ENCODE measurements around the gene GFPT1. TPM values are rescaled to one million over a fixed set of nuclear protein-coding genes. Genes with fewer than 3 reads are reported as not detected.
"Not testable (repeated sequence)": the region's sequence is repeated elsewhere in the genome, so short reads cannot be mapped to it uniquely, and the experiment has no call there.

Gene GFPT1
- total and polyA plus RNA-seq, 5 experiments from 2014 or later, result 6.2 to 20.2 (median 12.1) TPM

- H3K27ac Mint-ChIP-seq, result peak overlapping the region in 5 of 10 donors; percentile 2 to 60 (median 24)
- H3K27me3 Mint-ChIP-seq, result no peaks in the 10 kb centered on the region
- ATAC-seq (no peak), DNase-seq (no peak)
- peaks cover 0 to 19% (median 2%) of the 10 kb centered on the region in 3 donors for H3K36me3 Mint-ChIP-seq
- peaks cover 23 to 55% (median 44%) of the 10 kb centered on the region in 4 donors for H3K4me1 Mint-ChIP-seq
- no peak overlapping the region for H3K4me3 Mint-ChIP-seq
- POLR2A ChIA-PET, result interaction anchor here (0.7 kb wide), 1 partner anchor 93 kb away, joined by 3 read pairs; no protein-coding TSS in a partner anchor
- peaks cover 0 to 2% (median 0%) of the 10 kb centered on the region in 9 donors for H3K9me3 Mint-ChIP-seq
These were observed 5.7 kb downstream of the GFPT1 start for GRCh38 chr2:69381337-69381737.

GRCh38 chr2:69380072-69380917 is 6.7 kb downstream of the GFPT1 start:
- Mint-ChIP-seq H3K9me3 (peaks cover 0 to 2% (median 0%) of the 10 kb centered on the region in 9 donors), H3K4me1 (peaks cover 26 to 51% (median 45%) of the 10 kb centered on the region in 4 donors), H3K4me3 (no peak overlapping the region), H3K27ac (peak overlapping the region in 2 of 10 donors; percentile 0 to 3), H3K27me3 (no peaks in the 10 kb centered on the region), H3K36me3 (peaks cover 0 to 25% (median 2%) of the 10 kb centered on the region in 3 donors)
- ATAC-seq (no peak), DNase-seq (no peak)
- POLR2A ChIA-PET, result no interaction called here

DNA sequence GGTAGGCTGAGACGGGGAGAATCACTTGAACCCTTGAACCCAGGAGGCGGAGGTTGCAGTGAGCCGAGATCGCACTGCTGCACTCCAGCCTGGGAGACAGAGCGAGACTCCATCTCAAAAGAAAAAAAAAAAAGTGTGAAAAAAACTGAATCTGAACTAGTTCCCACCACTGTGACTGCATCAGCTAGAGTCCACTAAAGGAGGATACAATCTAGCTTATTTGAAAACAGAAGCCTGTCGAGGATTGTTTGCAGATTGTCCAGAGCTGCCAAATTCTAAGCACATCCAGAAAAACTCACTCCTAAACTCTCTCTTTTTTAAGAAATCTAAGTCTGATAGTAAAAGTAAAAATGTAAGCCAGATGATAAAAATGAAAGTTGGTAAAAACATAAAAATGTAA is 10.6 kb downstream of the GFPT1 start:
- ATAC-seq, result no peak
- Mint-ChIP-seq H3K4me3 (no peak overlapping the region), H3K27me3 (no peaks in the 10 kb centered on the region), H3K36me3 (peaks cover 0 to 38% (median 6%) of the 10 kb centered on the region in 3 donors), H3K9me3 (peaks cover 0 to 2% (median 0%) of the 10 kb centered on the region in 9 donors), H3K27ac (peak overlapping the region in 2 of 10 donors; percentile 4 to 68), H3K4me1 (peaks cover 15 to 28% (median 25%) of the 10 kb centered on the region in 4 donors)
- POLR2A ChIA-PET, result no interaction called here
- DNase-seq, result no peak

DNA sequence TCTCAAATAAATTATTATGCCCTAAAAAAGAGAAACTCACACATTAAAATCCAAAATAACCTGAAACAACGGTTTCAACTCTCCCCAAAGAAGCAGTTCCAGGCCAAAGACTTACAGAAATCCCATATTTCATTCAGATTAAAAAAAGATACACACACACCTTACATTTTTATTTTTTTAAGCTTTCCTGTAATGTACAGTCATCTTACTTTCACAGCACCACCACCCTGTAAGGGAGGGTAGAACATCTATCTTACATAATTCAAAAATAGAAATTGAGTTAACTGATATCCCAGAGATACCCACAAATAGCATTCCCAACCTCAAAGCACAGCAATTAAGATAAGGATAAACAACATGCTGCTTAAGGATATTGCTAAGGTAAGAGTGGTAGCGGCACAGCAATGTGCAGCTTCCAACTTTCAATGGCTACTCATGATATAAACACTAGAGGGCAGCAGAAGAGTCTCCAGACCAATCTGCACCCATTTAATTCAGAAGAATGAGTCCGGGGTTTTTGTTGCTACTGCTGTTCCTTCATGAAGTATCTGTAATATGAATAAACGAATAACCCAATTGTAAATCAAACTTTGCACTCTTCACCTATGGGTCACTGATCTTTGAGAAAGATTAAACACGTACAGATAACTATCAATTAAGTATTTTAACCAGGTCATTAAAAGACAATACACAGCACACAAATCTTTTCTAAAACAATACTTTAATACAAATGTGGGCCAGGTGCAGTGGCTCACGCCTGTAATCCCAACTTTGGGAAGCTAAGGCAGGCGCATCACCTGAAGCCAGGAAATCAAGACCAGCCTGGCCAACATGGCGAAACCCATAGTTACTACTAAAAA is 11.3 kb downstream of the GFPT1 start:
- POLR2A ChIA-PET, result no interaction called here
- Mint-ChIP-seq H3K27me3 (no peaks in the 10 kb centered on the region), H3K27ac (no peak overlapping the region), H3K9me3 (peaks cover 0 to 2% (median 0%) of the 10 kb centered on the region in 9 donors), H3K4me1 (peaks cover 12 to 24% (median 22%) of the 10 kb centered on the region in 4 donors), H3K36me3 (peaks cover 0 to 36% (median 6%) of the 10 kb centered on the region in 3 donors), H3K4me3 (no peak overlapping the region)
- ATAC-seq (peak; percentile 30 to 33), DNase-seq (peak in 3 of 10 donors; percentile 14 to 40 (median 37))

GRCh38 chr2:69372767-69373166 is 14.3 kb downstream of the GFPT1 start:
- H3K4me1 Mint-ChIP-seq, result peaks cover 4 to 16% (median 10%) of the 10 kb centered on the region in 4 donors
- POLR2A ChIA-PET, result no interaction called here
- no peak overlapping the region for H3K4me3 Mint-ChIP-seq
- no peak overlapping the region for H3K27ac Mint-ChIP-seq
- peaks cover 0 to 2% (median 0%) of the 10 kb centered on the region in 9 donors for H3K9me3 Mint-ChIP-seq
- DNase-seq (no peak), ATAC-seq (no peak)
- no peaks in the 10 kb centered on the region for H3K27me3 Mint-ChIP-seq
- peaks cover 9 to 61% (median 22%) of the 10 kb centered on the region in 3 donors for H3K36me3 Mint-ChIP-seq

DNA sequence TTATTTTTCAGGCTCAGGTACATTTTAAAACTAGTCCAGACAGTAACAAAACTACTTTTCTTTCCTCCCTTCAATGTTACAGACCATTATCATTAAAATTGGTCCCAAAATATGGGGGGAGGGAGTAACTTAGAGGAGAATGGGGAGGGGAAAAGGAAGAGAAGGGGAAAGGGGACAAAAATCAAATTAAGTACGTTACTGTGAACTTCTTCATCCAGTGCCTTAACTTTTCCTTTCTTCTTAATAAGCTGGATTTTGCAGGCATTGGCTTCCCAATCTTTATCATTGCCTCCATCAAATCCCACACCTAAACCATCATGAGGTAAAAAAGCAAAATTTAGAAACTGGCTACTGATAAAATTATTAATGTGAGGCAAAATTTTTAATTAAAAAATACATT is 17.2 kb downstream of the GFPT1 start:
- peaks cover 9 to 71% (median 32%) of the 10 kb centered on the region in 3 donors for H3K36me3 Mint-ChIP-seq
- no peaks in the 10 kb centered on the region for H3K27me3 Mint-ChIP-seq
- H3K9me3 Mint-ChIP-seq, result no peaks in the 10 kb centered on the region
- no peak overlapping the region for H3K27ac Mint-ChIP-seq
- POLR2A ChIA-PET, result no interaction called here
- DNase-seq (no peak), ATAC-seq (no peak)
- no peak overlapping the region for H3K4me3 Mint-ChIP-seq
- H3K4me1 Mint-ChIP-seq, result peaks cover 0 to under 1% (median 0%) of the 10 kb centered on the region in 4 donors

GRCh38 chr2:69368588-69368987 is 18.4 kb downstream of the GFPT1 start:
- ATAC-seq, result no peak
- H3K4me1 Mint-ChIP-seq, result no peaks in the 10 kb centered on the region
- H3K4me3 Mint-ChIP-seq, result no peak overlapping the region
- H3K27me3 Mint-ChIP-seq, result no peaks in the 10 kb centered on the region
- H3K27ac Mint-ChIP-seq, result peak overlapping the region in 1 of 10 donors; percentile 1
- H3K36me3 Mint-ChIP-seq, result peaks cover 9 to 77% (median 33%) of the 10 kb centered on the region in 3 donors
- DNase-seq, result no peak
- no peaks in the 10 kb centered on the region for H3K9me3 Mint-ChIP-seq
- POLR2A ChIA-PET, result no interaction called here

DNA sequence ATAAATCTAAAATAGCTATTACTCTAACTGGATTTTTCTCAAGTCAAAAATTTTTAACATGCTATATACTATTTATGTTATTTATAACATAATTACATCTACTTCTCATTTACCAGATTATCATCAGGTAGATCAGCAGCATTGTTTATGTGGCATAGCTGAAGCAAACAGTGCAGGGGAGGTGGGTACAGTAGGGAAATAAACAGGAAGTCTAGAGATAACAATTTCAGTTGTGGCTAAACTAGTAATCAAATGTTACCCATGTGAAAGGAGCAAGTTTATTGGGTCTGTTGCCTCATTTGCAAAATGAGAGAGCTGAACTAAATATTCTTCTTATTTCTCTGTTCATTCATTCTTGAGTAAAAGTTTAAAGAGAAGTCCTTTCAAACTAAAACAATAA is 27.7 kb downstream of the GFPT1 start:
- Mint-ChIP-seq H3K4me1 (no peaks in the 10 kb centered on the region), H3K27ac (no peak overlapping the region), H3K9me3 (no peaks in the 10 kb centered on the region), H3K27me3 (no peaks in the 10 kb centered on the region), H3K36me3 (peaks cover 6 to 82% (median 31%) of the 10 kb centered on the region in 3 donors), H3K4me3 (no peak overlapping the region)
- DNase-seq (no peak), ATAC-seq (no peak)
- POLR2A ChIA-PET, result no interaction called here

- no peaks in the 10 kb centered on the region for H3K9me3 Mint-ChIP-seq
- H3K27me3 Mint-ChIP-seq, result no peaks in the 10 kb centered on the region
- POLR2A ChIA-PET, result no interaction called here
- H3K27ac Mint-ChIP-seq, result no peak overlapping the region
- ATAC-seq (no peak), DNase-seq (no peak)
- peaks cover 11 to 85% (median 33%) of the 10 kb centered on the region in 3 donors for H3K36me3 Mint-ChIP-seq
- H3K4me3 Mint-ChIP-seq, result no peak overlapping the region
- H3K4me1 Mint-ChIP-seq, result peaks cover 0 to 1% (median 0%) of the 10 kb centered on the region in 4 donors
These were observed 28.1 kb downstream of the GFPT1 start for GRCh38 chr2:69358914-69359313.

DNA sequence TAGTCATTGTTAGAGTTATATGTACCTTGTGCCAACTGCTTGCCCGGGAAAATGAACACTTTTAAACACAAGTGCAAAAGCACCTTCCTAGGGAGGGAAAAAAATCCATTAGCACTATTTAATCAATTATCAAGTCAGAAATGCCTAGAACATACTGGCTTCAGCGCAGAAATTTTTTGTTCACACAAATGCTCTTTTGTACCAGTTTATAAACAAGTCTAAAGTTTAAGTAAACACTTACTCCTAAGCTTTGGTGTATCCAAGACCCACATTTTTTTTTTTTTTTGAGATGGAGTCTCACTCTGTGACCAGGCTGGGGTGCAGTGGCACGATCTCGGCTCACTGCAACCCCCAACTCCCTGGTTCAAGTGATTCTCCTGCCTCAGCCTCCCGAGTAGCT is 30.6 kb downstream of the GFPT1 start:
- Mint-ChIP-seq H3K9me3 (no peaks in the 10 kb centered on the region), H3K4me3 (no peak overlapping the region), H3K4me1 (peaks cover 0 to 1% (median 0%) of the 10 kb centered on the region in 4 donors), H3K27ac (peak overlapping the region in 1 of 10 donors; percentile 24), H3K36me3 (peaks cover 11 to 82% (median 33%) of the 10 kb centered on the region in 3 donors), H3K27me3 (no peaks in the 10 kb centered on the region)
- DNase-seq, result no peak
- POLR2A ChIA-PET, result no interaction called here
- ATAC-seq, result no peak

DNA sequence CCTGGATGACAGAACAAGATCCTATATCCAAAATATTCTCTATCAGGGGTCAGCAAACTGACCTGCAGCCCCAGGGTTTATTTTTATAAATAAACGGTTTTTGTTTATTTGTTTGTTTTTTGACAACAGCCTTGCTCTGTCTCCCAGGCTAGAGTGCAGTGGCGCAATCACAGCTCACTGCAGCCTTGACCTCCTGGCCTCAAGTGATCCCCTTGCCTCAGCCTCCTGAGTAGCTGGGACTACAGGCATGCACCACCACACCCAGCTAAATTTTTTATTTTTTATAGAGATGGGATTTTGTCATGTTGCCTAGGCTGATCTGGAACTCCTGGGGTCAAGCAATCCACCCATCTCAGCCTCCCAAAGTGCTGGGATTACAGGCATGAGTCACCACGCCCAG is 32.1 kb downstream of the GFPT1 start:
- H3K4me1 Mint-ChIP-seq, H3K27ac Mint-ChIP-seq, POLR2A ChIA-PET, H3K9me3 Mint-ChIP-seq, ATAC-seq, H3K27me3 Mint-ChIP-seq, DNase-seq, H3K4me3 Mint-ChIP-seq: not testable (repeated sequence)
- H3K36me3 Mint-ChIP-seq, result peaks cover 11 to 81% (median 30%) of the 10 kb centered on the region in 3 donors

- Mint-ChIP-seq H3K27ac (peak overlapping the region in 1 of 10 donors; percentile 28), H3K27me3 (no peaks in the 10 kb centered on the region), H3K9me3 (no peaks in the 10 kb centered on the region), H3K4me1 (peaks cover 0 to 1% (median 0%) of the 10 kb centered on the region in 4 donors), H3K36me3 (peaks cover 18 to 83% (median 38%) of the 10 kb centered on the region in 3 donors), H3K4me3 (no peak overlapping the region)
- DNase-seq, result no peak
- POLR2A ChIA-PET, result no interaction called here
- ATAC-seq, result no peak
These were observed 33.7 kb downstream of the GFPT1 start for GRCh38 chr2:69353360-69353759.

GRCh38 chr2:69348781-69349180 is 38.2 kb downstream of the GFPT1 start:
- H3K36me3 Mint-ChIP-seq, result peaks cover 7 to 80% (median 27%) of the 10 kb centered on the region in 3 donors
- H3K9me3 Mint-ChIP-seq, result no peaks in the 10 kb centered on the region
- no peaks in the 10 kb centered on the region for H3K4me1 Mint-ChIP-seq
- POLR2A ChIA-PET, result no interaction called here
- DNase-seq (no peak), ATAC-seq (no peak)
- H3K27ac Mint-ChIP-seq, result no peak overlapping the region
- H3K4me3 Mint-ChIP-seq, result no peak overlapping the region
- no peaks in the 10 kb centered on the region for H3K27me3 Mint-ChIP-seq
